SK-N-SH (cell line): ENCODE measurements around the gene APELA.

Source experiments
- EZH2phosphoT487 ChIP-seq: fragments of 200-600 bp; sonication (generic); IDR thresholded peaks from 2 replicates; pipeline ENCODE4 v1.6.1; 2017; ENCODE audit warnings: low read depth, mixed run types, mild to moderate bottlenecking, antibody characterized with exemption, moderate library complexity, borderline replicate concordance
- FOSL2 ChIP-seq: IDR thresholded peaks from 2 replicates; pipeline ENCODE4 v1.4.0; 2012; ENCODE audit warnings: low read depth, mild to moderate bottlenecking, moderate library complexity, borderline replicate concordance
- GABPA ChIP-seq: IDR thresholded peaks from 2 replicates; pipeline ENCODE4 v1.4.0; 2012; ENCODE audit warnings: low read depth, mild to moderate bottlenecking
- MXI1 ChIP-seq: IDR thresholded peaks from 2 replicates; pipeline ENCODE4 v1.6.1; 2012; ENCODE audit warnings: mild to moderate bottlenecking, low read depth, low read length, improper control_type of control experiment
- NFIC ChIP-seq: IDR thresholded peaks from 2 replicates; pipeline ENCODE4 v1.4.0; 2012; ENCODE audit warnings: borderline replicate concordance
- POLR2AphosphoS5 ChIP-seq: IDR thresholded peaks from 2 replicates; pipeline ENCODE4 v1.6.1; 2012; ENCODE audit warnings: low read depth, low read length
- SMC3 ChIP-seq: IDR thresholded peaks from 2 replicates; pipeline ENCODE4 v1.6.1; 2012; ENCODE audit warnings: low read depth, low read length, improper control_type of control experiment
- TCF12 ChIP-seq: IDR thresholded peaks from 2 replicates; pipeline ENCODE4 v1.4.0; 2012
- YY1 ChIP-seq: IDR thresholded peaks from 2 replicates; pipeline ENCODE4 v1.4.0; 2012; ENCODE audit warnings: low read depth, mild to moderate bottlenecking
- TF ChIP-seq, protein P1 (sequence below): fragments of 200-600 bp; sonication (generic); IDR thresholded peaks from 2 replicates; pipeline ENCODE4 v1.6.1; 2017; ENCODE audit warnings: antibody characterized with exemption, mild to moderate bottlenecking, moderate library complexity
- TF ChIP-seq, protein P2 (sequence below): IDR thresholded peaks from 2 replicates; pipeline ENCODE4 v1.4.0; 2012; ENCODE audit warnings: low read depth, borderline replicate concordance
- TF ChIP-seq, protein P3 (sequence below): IDR thresholded peaks from 2 replicates; pipeline ENCODE4 v1.6.1; 2012; ENCODE audit warnings: mild to moderate bottlenecking, low read depth, low read length, moderate library complexity

DNA sequence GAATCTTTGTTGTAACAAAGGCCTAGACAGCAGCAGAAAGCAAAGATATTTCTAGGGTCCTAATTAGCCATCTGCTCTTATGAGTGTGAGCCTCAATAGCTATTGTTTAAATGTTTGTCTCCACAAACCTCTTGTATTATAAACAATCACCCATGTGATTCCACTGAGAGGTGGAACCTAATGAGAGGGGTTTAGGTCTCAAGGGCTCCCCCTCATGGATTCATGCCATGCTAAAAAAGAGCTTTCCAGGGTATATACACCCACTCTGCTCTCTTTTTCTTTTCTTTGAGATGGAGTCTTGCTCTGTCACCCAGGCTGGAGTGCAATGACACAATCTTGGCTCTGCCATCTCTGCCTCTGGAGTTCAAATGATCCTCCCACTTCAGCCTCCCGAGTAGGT lies 58.4 kb downstream of the APELA start:
- TF ChIP-seq, protein P1, sequence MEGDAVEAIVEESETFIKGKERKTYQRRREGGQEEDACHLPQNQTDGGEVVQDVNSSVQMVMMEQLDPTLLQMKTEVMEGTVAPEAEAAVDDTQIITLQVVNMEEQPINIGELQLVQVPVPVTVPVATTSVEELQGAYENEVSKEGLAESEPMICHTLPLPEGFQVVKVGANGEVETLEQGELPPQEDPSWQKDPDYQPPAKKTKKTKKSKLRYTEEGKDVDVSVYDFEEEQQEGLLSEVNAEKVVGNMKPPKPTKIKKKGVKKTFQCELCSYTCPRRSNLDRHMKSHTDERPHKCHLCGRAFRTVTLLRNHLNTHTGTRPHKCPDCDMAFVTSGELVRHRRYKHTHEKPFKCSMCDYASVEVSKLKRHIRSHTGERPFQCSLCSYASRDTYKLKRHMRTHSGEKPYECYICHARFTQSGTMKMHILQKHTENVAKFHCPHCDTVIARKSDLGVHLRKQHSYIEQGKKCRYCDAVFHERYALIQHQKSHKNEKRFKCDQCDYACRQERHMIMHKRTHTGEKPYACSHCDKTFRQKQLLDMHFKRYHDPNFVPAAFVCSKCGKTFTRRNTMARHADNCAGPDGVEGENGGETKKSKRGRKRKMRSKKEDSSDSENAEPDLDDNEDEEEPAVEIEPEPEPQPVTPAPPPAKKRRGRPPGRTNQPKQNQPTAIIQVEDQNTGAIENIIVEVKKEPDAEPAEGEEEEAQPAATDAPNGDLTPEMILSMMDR: peak; percentile 22; the same call in 1 of the 2 replicates
- TF ChIP-seq, protein P2, sequence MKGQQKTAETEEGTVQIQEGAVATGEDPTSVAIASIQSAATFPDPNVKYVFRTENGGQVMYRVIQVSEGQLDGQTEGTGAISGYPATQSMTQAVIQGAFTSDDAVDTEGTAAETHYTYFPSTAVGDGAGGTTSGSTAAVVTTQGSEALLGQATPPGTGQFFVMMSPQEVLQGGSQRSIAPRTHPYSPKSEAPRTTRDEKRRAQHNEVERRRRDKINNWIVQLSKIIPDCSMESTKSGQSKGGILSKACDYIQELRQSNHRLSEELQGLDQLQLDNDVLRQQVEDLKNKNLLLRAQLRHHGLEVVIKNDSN: no peak
- no peak for TF ChIP-seq SMC3
- TF ChIP-seq POLR2AphosphoS5: no peak
- no peak for TF ChIP-seq TCF12
- no peak for TF ChIP-seq FOSL2
- TF ChIP-seq YY1: no peak
- TF ChIP-seq MXI1: no peak
- no peak for TF ChIP-seq NFIC
- TF ChIP-seq EZH2phosphoT487: no peak
- TF ChIP-seq, protein P3, sequence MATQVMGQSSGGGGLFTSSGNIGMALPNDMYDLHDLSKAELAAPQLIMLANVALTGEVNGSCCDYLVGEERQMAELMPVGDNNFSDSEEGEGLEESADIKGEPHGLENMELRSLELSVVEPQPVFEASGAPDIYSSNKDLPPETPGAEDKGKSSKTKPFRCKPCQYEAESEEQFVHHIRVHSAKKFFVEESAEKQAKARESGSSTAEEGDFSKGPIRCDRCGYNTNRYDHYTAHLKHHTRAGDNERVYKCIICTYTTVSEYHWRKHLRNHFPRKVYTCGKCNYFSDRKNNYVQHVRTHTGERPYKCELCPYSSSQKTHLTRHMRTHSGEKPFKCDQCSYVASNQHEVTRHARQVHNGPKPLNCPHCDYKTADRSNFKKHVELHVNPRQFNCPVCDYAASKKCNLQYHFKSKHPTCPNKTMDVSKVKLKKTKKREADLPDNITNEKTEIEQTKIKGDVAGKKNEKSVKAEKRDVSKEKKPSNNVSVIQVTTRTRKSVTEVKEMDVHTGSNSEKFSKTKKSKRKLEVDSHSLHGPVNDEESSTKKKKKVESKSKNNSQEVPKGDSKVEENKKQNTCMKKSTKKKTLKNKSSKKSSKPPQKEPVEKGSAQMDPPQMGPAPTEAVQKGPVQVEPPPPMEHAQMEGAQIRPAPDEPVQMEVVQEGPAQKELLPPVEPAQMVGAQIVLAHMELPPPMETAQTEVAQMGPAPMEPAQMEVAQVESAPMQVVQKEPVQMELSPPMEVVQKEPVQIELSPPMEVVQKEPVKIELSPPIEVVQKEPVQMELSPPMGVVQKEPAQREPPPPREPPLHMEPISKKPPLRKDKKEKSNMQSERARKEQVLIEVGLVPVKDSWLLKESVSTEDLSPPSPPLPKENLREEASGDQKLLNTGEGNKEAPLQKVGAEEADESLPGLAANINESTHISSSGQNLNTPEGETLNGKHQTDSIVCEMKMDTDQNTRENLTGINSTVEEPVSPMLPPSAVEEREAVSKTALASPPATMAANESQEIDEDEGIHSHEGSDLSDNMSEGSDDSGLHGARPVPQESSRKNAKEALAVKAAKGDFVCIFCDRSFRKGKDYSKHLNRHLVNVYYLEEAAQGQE: no peak
- TF ChIP-seq GABPA: no peak
